ENCODE data around the gene RNF133. TPM values are rescaled to one million over a fixed set of nuclear protein-coding genes. Genes with fewer than 3 reads are reported as not detected.

Gene RNF133
- polyA plus RNA-seq, 1 donor (not counting 4 experiments of a cell fraction or from before 2014, with no cell fraction given): not detected

- DNase-seq (ENCODE audit: low read depth, low spot score) (no peak), FAIRE-seq (no peak)
- no peak for TF ChIP-seq CTCF (optimal IDR thresholded peaks at IDR 0.05 in 1 of 3, IDR thresholded peaks at IDR 0.05 in 1 of 3, conservative IDR thresholded peaks at IDR 0.05 in 1 of 3; ENCODE audit: extremely low read depth in 1 of 3, insufficient read depth in 2 of 3, low read length in 3 of 3)
- no peak for TF ChIP-seq EZH2 (IDR thresholded peaks at IDR 0.05; ENCODE audit: low read length)
- no peak within 1 kb of the TSS for H3K9ac ChIP-seq (ENCODE audit: control insufficient read depth, extremely low read depth, insufficient read depth, low read length)
- no peaks in the 10 kb centered on the region for H4K20me1 ChIP-seq (ENCODE audit: control insufficient read depth, extremely low read depth, insufficient read depth, low read length)
- no peak within 1 kb of the TSS for H3K4me3 ChIP-seq (ENCODE audit: control insufficient read depth in 2 of 3, extremely low read depth in 1 of 3, insufficient read depth in 2 of 3, low read depth in 1 of 3, low read length in 3 of 3)
- no peaks in the 10 kb centered on the region for H3K36me3 ChIP-seq (ENCODE audit: control insufficient read depth in 2 of 2, extremely low read depth in 1 of 2, insufficient read depth in 2 of 2, low read length in 2 of 2)
- H3K4me2 ChIP-seq (ENCODE audit: control insufficient read depth, extremely low read depth, insufficient read depth, low read depth, low read length): no peak within 1 kb of the TSS
- no peaks in the 10 kb centered on the region for H3K79me2 ChIP-seq (ENCODE audit: control insufficient read depth, insufficient read depth, low read length)
- H3K27me3 ChIP-seq (ENCODE audit: control insufficient read depth, extremely low read depth, insufficient read depth, low read length): no peaks in the 10 kb centered on the region
- dilution Hi-C loops (cut with MboI; ENCODE audit: extremely low pct_ligation_motif_present, low sequenced_read_pairs): no loop called here
- no peaks in the 10 kb centered on the region for H3K9me1 ChIP-seq (ENCODE audit: control insufficient read depth, extremely low read depth, insufficient read depth, low read length)
- H2AFZ ChIP-seq (ENCODE audit: control insufficient read depth, low read length): no peak within 1 kb of the TSS
- no peaks in the 10 kb centered on the region for H3K4me1 ChIP-seq (ENCODE audit: control insufficient read depth, extremely low read depth, insufficient read depth, low read length)
- no peak within 1 kb of the TSS for H3K27ac ChIP-seq (ENCODE audit: control insufficient read depth, insufficient read depth, low read length)
- no peaks in the 10 kb centered on the region for H3K9me3 ChIP-seq (ENCODE audit: control insufficient read depth, low read depth, low read length)
Observed at GRCh38 chr7:122702872-122703510, 4.1 kb upstream of the RNF133 start, which contains the start of gene RNF148. TSS of gene RNF148 (minus strand) at chr7:122702922. CDS start at chr7:122702750, 172 bp downstream.

- Histone ChIP-seq H3K4me3 (ENCODE audit: control insufficient read depth in 2 of 3, extremely low read depth in 1 of 3, insufficient read depth in 2 of 3, low read depth in 1 of 3, low read length in 3 of 3) (no peak overlapping the region), H3K9me3 (ENCODE audit: control insufficient read depth, low read depth, low read length) (peaks cover 2% of the 10 kb centered on the region), H3K4me1 (ENCODE audit: control insufficient read depth, extremely low read depth, insufficient read depth, low read length) (no peaks in the 10 kb centered on the region), H2AFZ (ENCODE audit: control insufficient read depth, low read length) (no peak overlapping the region), H3K9ac (ENCODE audit: control insufficient read depth, extremely low read depth, insufficient read depth, low read length) (no peak overlapping the region), H3K4me2 (ENCODE audit: control insufficient read depth, extremely low read depth, insufficient read depth, low read depth, low read length) (no peak overlapping the region), H3K27me3 (ENCODE audit: control insufficient read depth, extremely low read depth, insufficient read depth, low read length) (no peaks in the 10 kb centered on the region), H3K9me1 (ENCODE audit: control insufficient read depth, extremely low read depth, insufficient read depth, low read length) (no peaks in the 10 kb centered on the region), H3K79me2 (ENCODE audit: control insufficient read depth, insufficient read depth, low read length) (no peaks in the 10 kb centered on the region), H3K27ac (ENCODE audit: control insufficient read depth, insufficient read depth, low read length) (no peak overlapping the region), H4K20me1 (ENCODE audit: control insufficient read depth, extremely low read depth, insufficient read depth, low read length) (no peaks in the 10 kb centered on the region), H3K36me3 (ENCODE audit: control insufficient read depth in 2 of 2, extremely low read depth in 1 of 2, insufficient read depth in 2 of 2, low read length in 2 of 2) (no peaks in the 10 kb centered on the region)
- no peak for DNase-seq (ENCODE audit: low read depth, low spot score)
- TF ChIP-seq CTCF (optimal IDR thresholded peaks at IDR 0.05 in 1 of 3, IDR thresholded peaks at IDR 0.05 in 1 of 3, conservative IDR thresholded peaks at IDR 0.05 in 1 of 3; ENCODE audit: extremely low read depth in 1 of 3, insufficient read depth in 2 of 3, low read length in 3 of 3) (no peak), EZH2 (IDR thresholded peaks at IDR 0.05; ENCODE audit: low read length) (no peak)
- dilution Hi-C loops (cut with MboI; ENCODE audit: extremely low pct_ligation_motif_present, low sequenced_read_pairs): no loop called here
- FAIRE-seq: no peak
Observed at GRCh38 chr7:122695816-122696215, 3.1 kb downstream of the RNF133 start.

Measured in keratinocyte (primary cell).